BJ (cell line): ENCODE data around the gene DNAH12. TPM values are rescaled to one million over a fixed set of nuclear protein-coding genes. Genes with fewer than 3 reads are reported as not detected.

Experiments
- CTCF ChIA-PET: fragments of 350-600 bp; formaldehyde crosslinking; extraction: SDS; loops from one replicate; lab custom pipeline; 2021; ENCODE audit warnings: antibody characterized with exemption, inconsistent platforms; lab: Yijun Ruan, JAX
- POLR2A ChIA-PET: fragments of 300-600 bp; sonication (Branson Sonifier 250); formaldehyde crosslinking; extraction: SDS; loops from one replicate; lab custom pipeline; 2021; ENCODE audit warnings: antibody characterized with exemption; lab: Charles Lee
- DNase-seq: peaks from one replicate; pipeline ENCODE4 v3.0.0-alpha.2; 2011; ENCODE audit warnings: low read depth
- H3K27me3 ChIP-seq: 2 replicates; pipeline ENCODE4 v1.6.0; 2011; ENCODE audit warnings: low read length; ENCODE audit not compliant: control insufficient read depth, insufficient read depth
- H3K36me3 ChIP-seq: 2 replicates; pipeline ENCODE4 v1.5.1; 2011; ENCODE audit warnings: low read length; ENCODE audit not compliant: control insufficient read depth, insufficient read depth
- H3K4me3 ChIP-seq: 2 replicates; pipeline ENCODE4 v1.5.1; 2011; ENCODE audit warnings: low read depth, mild to moderate bottlenecking, control low read depth, low read length
- polyA plus RNA-seq: library from polyadenylated mRNA; depleted of rRNA; stranded (reverse); fragments of >200 nt; gene quantifications from 2 replicates; pipeline ENCODE4 v1.2.3, GENCODE V29; 2011
- TF ChIP-seq, protein P1 (sequence below): IDR thresholded peaks from 2 replicates; pipeline ENCODE4 v1.5.1; 2011; ENCODE audit warnings: low read depth, mild to moderate bottlenecking, control low read depth, inconsistent platforms, low read length, moderate library complexity; ENCODE audit not compliant: insufficient read depth

The DNAH12 gene
- polyA plus RNA-seq, 1 experiment: not detected

DNA sequence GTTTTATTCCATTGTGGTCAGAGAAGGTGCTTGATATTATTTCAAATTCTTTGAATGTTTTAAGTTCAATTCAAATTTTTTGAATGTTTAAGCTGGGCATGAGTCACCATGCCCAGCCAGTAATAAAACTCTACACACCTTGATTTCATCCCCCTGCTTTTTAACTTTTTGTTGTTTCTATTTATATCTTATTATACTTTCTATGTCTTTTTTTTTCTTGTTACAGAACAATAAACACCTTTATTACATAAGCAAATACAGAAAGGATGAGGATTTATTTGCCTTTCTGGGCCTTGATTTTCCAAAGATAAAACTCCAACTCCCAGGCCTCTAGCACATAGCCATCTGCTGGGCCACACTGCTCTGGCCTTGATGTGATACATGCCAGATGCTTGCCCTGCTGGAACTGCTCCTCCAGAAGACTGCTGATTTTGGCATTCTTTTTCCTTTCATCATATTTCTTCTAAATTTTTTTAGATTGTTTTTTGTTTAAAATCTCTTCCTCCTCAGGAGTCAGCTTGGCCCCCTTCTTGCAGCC is 14.0 kb downstream of the DNAH12 start:
- POLR2A ChIA-PET: no interaction called here
- Histone ChIP-seq H3K27me3 (no peaks in the 10 kb centered on the region), H3K36me3 (no peaks in the 10 kb centered on the region), H3K4me3 (no peak overlapping the region)
- no peak for DNase-seq
- TF ChIP-seq, protein P1, sequence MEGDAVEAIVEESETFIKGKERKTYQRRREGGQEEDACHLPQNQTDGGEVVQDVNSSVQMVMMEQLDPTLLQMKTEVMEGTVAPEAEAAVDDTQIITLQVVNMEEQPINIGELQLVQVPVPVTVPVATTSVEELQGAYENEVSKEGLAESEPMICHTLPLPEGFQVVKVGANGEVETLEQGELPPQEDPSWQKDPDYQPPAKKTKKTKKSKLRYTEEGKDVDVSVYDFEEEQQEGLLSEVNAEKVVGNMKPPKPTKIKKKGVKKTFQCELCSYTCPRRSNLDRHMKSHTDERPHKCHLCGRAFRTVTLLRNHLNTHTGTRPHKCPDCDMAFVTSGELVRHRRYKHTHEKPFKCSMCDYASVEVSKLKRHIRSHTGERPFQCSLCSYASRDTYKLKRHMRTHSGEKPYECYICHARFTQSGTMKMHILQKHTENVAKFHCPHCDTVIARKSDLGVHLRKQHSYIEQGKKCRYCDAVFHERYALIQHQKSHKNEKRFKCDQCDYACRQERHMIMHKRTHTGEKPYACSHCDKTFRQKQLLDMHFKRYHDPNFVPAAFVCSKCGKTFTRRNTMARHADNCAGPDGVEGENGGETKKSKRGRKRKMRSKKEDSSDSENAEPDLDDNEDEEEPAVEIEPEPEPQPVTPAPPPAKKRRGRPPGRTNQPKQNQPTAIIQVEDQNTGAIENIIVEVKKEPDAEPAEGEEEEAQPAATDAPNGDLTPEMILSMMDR: no peak
- CTCF ChIA-PET: interaction anchor here (0.9 kb wide), 1 partner anchor 13 kb away, joined by 3 read pairs; no protein-coding TSS in a partner anchor

DNA sequence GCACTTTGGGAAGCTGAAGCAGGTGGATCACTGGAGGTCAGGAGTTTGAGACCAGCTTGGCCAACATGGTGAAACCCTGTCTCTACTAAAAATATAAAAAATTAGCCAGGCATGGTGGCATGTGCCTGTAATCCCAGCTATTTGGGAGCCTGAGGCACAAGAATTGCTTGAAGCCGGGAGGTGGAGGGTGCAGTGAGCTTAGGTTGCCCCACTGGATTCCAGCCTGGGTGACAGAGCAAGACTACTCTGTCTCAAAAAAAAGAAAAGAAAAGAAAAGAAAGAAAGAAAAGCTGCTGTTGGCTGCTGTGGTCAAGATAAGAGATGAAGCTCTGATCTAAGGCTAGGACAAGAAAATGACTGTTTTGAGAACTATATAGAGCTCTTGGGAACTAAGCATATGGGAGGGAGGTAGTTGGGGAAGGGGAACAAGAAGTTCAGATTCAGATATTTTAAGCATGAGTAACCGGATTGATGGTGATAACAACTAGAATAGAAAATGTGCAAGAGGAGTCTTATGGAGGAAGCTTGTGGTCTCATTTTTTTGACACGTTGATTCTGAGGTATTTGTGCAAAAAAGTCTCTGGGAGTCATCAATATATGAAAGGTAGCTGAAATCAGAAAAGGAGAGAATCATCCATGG is 25.7 kb downstream of the DNAH12 start:
- TF ChIP-seq, protein P1: no peak
- Histone ChIP-seq H3K27me3 (no peaks in the 10 kb centered on the region), H3K4me3 (no peak overlapping the region), H3K36me3 (no peaks in the 10 kb centered on the region)
- POLR2A ChIA-PET: no interaction called here
- CTCF ChIA-PET: interaction anchor here (0.6 to 1.3 kb wide), 3 partner anchors 20 to 338 kb away, joined by 3 read pairs; no protein-coding TSS in a partner anchor
- DNase-seq: no peak

DNA sequence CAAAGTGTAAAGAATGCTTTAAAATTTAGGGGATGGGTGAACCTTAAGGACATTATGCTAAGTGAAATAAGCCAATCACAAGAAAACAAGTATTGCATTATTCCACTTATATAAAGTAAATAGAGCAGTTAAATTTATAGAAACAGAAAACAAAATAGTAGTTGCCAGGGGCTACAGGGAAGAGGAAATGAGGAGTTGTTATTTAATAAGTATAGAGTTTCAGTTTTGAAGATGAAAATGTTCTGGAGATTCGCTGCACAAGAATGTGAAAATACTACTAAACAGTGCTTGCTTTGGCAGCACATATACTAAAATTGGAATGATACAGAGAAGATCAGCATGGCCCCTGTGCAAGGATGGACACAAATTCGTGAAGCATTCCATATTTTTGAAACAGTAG is 32.0 kb downstream of the DNAH12 start:
- Histone ChIP-seq H3K4me3 (no peak overlapping the region), H3K27me3 (no peaks in the 10 kb centered on the region), H3K36me3 (no peaks in the 10 kb centered on the region)
- ChIA-PET POLR2A (no interaction called here), CTCF (no interaction called here)
- DNase-seq: no peak
- TF ChIP-seq, protein P1: no peak

DNA sequence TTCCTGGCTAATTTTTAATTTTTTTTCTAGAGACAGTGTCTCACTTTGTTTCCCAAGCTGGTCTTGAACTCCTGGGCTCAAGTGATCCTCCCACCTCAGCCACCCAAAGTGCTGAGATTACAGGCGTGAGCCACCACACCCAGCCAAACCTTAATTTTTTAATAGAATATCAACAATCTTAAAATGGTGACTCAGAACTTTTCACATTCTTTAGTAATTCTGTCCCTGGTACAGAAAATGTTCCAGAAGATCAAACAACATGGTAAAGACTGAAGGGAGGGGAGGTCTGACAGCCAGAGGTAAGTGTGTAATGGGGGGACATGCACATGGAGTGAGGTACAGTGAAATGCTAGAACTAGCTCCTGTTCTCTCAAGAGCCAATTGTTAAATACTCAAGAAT is 38.2 kb downstream of the DNAH12 start:
- ChIA-PET POLR2A (no interaction called here), CTCF (no interaction called here)
- no peak for DNase-seq
- TF ChIP-seq, protein P1: no peak
- Histone ChIP-seq H3K4me3 (no peak overlapping the region), H3K27me3 (no peaks in the 10 kb centered on the region), H3K36me3 (no peaks in the 10 kb centered on the region)

DNA sequence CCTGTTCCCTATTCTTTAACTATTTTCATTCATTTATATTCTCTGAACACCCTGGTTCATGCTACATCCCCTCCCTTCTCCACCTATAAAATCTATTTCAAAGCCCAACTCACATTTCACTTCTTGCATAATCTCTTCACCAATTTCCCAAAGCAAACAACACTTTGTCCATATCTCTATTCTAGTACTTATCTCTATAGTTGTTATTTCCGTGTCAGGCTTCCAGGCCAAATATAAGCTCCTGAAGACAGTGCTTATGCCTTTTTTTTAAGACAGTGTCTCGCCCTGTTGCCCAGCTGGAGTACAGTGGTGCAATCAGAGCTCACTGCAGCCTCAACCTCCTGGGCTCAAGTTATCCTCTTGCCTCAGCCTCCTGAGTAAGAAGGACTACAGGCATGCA is 43.6 kb downstream of the DNAH12 start:
- TF ChIP-seq, protein P1: no peak
- CTCF ChIA-PET: no interaction called here
- H3K36me3 ChIP-seq: no peaks in the 10 kb centered on the region
- H3K4me3 ChIP-seq: no peak overlapping the region
- POLR2A ChIA-PET: no interaction called here
- no peaks in the 10 kb centered on the region for H3K27me3 ChIP-seq
- no peak for DNase-seq
